Activated T-cell treated with anti-CD3 and anti-CD28 coated beads for 4 hours (primary cell): Measurements from ENCODE around the gene PILRB.
"Not testable (repeated sequence)": the region's sequence is repeated elsewhere in the genome, so short reads cannot be mapped to it uniquely, and the experiment has no call there.

ENCODE experiments used
- DNase-seq: peaks from one replicate; pipeline ENCODE4 v3.0.0-alpha.2; 2020

Gene PILRB

GRCh38 chr7:100378114-100378755 lies 20.3 kb downstream of the PILRB start:
- no peak for DNase-seq

GRCh38 chr7:100380196-100380595 lies 22.3 kb downstream of the PILRB start:
- DNase-seq: no peak

DNA sequence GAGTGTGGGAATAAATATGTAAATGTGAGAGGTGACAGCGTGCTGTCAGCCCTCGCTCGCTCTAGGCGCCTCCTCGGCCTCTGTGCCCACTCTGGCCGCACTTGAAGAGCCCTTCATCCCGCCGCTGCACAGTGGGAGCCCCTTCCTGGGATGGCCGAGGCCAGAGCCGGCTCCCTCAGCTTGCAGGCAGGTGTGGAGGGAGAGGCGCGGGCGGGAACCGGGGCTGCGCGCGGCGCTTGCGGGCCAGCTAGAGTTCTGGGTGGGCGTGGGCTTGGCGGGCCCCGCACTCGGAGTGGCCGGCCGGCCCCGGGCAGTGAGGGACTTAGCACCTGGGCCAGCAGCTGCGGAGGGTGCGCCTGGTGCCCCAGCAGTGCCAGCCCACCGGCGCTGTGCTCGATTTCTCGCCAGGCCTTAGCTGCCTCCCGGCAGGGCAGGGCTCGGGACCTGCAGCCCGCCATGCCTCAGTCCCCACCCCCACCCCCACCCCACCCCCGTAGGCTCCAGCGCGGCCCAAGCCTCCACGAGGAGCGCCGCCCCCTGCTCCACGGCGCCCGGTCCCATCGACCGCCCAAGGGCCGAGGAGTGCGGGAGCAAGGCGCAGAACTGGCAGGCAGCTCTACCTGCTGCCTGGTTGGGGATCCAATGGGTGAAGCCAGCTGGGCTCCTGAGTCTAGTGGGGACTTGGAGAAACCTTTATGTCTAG lies 23.8 kb downstream of the PILRB start:
- DNase-seq: not testable (repeated sequence)

DNA sequence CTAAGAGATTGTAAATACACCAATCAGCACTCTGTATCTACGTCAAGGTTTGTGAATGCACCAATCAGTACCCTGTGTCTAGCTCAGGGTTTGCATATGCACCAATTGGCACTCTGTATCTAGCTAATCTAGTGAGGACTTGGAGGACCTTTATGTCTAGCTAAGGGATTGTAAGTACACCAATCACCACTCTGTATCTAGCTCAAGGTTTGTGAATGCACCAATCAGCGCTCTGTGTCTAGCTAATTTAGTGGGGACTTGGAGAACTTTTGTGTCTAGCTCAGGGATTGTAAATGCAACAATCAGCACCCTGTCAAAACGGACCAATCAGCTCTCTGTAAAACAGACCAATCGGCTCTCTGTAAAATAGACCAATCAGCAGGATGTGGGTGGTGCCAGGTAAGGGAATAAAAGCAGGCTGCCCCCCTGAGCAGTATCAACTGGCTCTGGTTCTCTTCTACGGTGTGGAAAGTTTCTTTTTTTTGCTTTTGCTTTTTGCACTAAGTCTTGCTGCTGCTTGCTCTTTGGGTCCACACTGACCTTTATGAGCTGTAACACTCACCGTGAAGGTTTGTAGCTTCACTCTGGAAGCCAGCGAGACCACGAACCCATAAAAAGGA lies 24.4 kb downstream of the PILRB start:
- not testable (repeated sequence) for DNase-seq

GRCh38 chr7:100384628-100385294 lies 26.8 kb downstream of the PILRB start:
- no peak for DNase-seq

DNA sequence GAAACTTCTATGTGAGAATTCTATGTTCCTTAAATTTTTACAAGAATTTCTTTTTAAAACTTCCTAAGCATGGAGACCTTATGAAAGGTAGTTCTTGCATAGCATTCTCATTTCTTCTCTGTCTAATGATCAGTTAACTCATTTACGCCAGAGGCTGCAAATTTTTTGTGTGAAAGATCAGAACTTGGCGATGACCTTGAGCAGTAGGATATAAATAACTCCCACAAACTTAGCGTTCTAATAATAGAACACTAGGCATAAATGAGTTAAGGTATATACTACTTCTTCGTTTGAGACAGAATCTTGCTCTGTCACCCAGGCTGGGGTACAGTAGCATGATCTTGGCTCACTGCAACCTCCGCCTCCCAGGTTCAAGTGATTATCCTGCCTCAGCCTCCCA lies 29.0 kb downstream of the PILRB start:
- no peak for DNase-seq

GRCh38 chr7:100387695-100388094 lies 29.8 kb downstream of the PILRB start:
- no peak for DNase-seq

DNA sequence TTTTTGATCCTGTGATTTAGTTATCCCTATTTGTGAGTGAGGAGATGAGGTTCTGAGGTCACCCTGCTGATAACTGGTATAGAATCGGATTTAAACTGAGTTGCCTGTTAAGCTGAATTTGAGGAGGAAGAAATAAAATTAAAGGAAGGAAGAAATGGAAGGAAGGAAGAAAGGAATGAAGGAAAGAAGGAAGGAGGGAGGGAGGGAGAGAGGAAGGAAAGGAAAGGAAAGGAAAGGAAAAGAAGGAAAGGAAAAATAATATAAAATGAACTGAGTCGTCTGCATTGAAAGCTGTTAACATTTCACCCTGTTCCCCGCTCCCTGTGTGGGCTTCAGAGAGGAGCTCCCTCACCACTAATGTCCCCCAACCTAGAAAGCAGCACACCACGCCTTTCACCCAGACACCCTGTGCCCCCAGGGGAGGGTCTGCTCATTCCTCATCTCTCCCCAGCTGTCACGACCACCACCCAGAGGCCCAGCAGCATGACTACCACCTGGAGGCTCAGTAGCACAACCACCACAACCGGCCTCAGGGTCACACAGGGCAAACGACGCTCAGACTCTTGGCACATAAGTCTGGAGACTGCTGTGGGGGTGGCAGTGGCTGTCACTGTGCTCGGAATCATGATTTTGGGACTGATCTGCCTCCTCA lies 31.6 kb downstream of the PILRB start:
- DNase-seq: no peak

GRCh38 chr7:100390286-100391009 lies 32.5 kb downstream of the PILRB start:
- DNase-seq: no peak

DNA sequence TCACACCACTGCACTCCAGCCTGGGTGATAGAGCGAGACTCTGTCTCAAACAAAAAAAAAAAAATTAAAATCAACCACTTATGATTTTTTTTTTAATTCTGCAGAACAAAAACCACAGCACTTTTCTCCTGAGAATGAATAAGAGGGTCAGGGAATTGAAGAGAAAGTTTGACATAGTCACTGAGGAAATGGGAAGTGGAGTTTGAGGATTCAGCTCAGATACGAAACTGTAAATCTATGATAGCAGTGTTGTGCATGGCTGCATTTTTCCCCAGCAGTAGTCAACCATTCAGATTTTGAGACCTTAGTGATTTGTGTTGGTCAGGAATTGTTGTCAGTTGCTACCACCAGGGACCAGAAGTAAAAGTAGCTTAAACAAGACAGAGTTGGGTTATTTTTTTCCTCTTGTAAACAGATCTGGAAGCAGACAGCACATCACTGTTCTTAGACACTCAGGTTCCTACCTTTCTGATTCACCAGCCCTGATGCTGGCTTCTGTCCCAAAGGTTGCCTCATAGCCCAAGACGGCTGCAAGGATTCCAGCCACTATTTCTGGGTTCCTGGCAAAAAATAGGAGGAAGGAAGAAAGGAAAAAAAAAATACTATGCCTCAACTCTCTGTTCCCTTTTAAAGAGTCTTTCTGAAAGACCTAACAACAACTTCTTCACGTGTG lies 35.5 kb downstream of the PILRB start:
- no peak for DNase-seq

GRCh38 chr7:100394077-100394476 lies 36.2 kb downstream of the PILRB start:
- no peak for DNase-seq

GRCh38 chr7:100396421-100396982 lies 38.6 kb downstream of the PILRB start:
- no peak for DNase-seq

DNA sequence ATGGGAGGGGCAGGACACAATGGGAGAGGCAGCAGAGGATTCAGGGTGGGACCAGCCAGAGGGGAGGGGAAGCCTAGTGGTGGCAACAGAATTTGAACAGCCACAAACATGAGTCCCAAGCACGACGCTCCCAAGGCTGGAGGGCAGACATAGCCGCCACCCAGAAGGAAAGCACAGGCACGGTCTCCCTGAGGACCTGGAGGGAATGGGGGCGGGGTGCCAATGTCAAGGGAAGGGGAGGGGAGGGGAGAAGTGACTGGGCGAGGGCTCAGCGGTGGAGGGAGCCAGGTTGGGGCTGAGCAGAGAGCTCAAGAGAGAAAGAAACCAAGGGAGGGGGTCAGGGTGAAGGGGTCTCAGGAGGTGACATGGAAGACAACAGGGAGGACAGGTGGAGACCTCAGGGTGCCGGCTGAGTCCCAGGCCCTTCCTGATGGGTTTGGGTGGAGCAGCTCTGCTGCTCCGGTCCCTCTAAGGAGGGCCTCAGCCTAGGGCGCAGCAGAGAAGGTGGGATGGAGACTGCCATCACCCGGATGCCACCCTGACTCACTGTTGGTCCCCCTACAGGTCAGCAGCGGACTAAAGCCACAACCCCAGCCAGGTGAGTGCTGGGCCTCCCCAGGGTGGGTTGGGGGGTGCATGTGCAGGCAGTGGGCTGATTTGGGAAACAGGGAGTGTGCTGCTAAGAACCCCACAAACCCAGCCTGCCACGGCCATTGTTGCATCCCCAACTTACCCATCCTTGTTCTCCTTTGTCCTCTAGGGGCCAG lies 39.6 kb downstream of the PILRB start:
- DNase-seq: no peak

DNA sequence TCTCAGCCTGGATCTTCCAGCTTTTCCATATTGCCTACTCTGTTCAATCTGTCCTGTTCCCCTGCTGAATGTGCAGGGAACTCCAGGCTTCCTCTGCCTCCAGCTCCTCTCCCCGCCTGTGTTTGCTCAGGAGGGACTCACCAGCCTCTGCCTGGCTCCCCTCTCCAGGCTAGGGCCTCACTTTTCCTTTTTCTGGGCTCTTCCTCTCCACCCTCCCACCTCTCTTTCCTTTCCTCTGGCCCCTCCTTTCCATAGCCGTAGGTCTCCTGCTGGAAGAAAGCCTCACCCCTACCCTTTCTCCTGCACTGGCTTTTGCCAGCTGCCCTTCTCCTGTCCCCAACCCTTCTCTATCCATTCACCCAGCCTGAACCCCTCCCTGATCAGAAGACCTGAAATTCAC lies 40.3 kb downstream of the PILRB start:
- no peak for DNase-seq

- no peak for DNase-seq
These were observed 42.1 kb downstream of the PILRB start for GRCh38 chr7:100400041-100400440.

DNA sequence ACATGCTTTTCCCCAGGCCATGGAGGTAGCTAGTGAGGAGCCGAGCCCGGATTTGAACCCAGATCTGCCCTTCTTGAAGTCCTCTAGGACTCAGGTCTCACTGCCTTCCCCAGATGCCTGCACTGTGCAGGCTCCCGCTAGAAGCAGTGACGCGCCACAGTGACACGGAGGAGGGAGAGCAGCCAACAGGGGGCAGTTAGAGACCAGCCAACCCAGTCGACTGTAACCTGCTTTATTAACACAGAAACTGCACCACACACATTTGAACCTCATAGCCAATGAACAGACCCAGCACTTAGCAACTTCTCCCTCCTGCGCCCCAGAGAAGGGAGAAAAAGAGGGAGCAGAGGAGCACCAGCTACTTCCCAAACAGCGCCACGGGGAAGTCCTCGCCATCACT lies 42.7 kb downstream of the PILRB start:
- DNase-seq: no peak

GRCh38 chr7:100401811-100402210 lies 43.9 kb downstream of the PILRB start:
- DNase-seq: no peak

- DNase-seq: no peak
These were observed 44.3 kb downstream of the PILRB start for GRCh38 chr7:100402241-100402640.

DNA sequence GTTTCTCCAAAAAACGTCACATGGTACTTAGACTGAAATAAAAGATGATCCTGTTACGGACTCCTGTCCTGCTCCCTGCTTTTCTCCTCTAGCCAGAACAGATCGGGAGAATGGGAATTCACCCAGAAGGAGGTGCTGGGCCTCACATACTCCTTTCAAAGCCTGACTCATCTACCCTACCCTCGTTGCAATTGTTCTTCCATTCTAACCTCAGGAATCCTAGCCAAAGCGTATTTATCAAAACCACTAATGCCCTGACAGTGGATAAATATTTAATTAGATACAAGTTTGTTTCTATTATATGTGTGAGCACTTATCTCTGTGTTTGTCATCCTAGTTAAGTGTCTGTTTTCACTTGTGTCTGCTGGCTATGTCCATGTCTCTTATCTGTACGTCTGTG lies 48.9 kb downstream of the PILRB start:
- no peak for DNase-seq

- DNase-seq: peak; percentile 46
These were observed 49.6 kb downstream of the PILRB start for GRCh38 chr7:100407285-100408180.
